ENCODE measurements around the gene SORBS2.

SORBS2 gene

DNA sequence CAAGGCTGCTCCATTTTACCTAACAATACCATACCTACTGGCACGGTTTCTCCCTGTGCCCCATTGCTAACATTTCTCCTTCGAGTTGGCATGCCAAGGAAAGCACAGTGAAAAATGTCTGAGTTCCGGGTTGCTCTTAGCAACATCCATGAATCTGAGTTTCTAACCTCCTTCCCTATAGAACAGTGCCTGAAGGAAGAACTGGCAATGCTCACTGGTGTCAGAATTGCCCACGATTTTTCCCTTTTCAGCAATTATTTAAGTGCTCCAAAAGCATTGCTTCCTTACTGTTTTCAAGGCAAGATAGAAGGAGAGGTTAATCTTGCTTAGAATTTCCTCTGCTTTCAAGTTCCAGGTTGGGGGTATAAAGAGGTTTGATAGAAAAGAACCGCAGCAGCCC is 75.1 kb downstream of the SORBS2 start:
- no peaks in the 10 kb centered on the region for H3K36me3 Mint-ChIP-seq (ENCODE audit: low read depth)
- DNase-seq (no peak), ATAC-seq (no peak)
- H3K9me3 Mint-ChIP-seq, result no peaks in the 10 kb centered on the region
- H3K4me1 Mint-ChIP-seq, result no peaks in the 10 kb centered on the region
- peaks cover 22% of the 10 kb centered on the region for H3K27me3 Mint-ChIP-seq
- no peak overlapping the region for H3K4me3 Mint-ChIP-seq
- no peak overlapping the region for H3K27ac Mint-ChIP-seq

GRCh38 chr4:185735866-185736400 is 76.1 kb downstream of the SORBS2 start:
- H3K36me3 Mint-ChIP-seq (ENCODE audit: low read depth), result no peaks in the 10 kb centered on the region
- no peaks in the 10 kb centered on the region for H3K4me1 Mint-ChIP-seq
- DNase-seq, result no peak
- H3K27me3 Mint-ChIP-seq, result peaks cover 21% of the 10 kb centered on the region
- no peaks in the 10 kb centered on the region for H3K9me3 Mint-ChIP-seq
- H3K27ac Mint-ChIP-seq, result no peak overlapping the region
- no peak overlapping the region for H3K4me3 Mint-ChIP-seq
- ATAC-seq, result no peak

DNA sequence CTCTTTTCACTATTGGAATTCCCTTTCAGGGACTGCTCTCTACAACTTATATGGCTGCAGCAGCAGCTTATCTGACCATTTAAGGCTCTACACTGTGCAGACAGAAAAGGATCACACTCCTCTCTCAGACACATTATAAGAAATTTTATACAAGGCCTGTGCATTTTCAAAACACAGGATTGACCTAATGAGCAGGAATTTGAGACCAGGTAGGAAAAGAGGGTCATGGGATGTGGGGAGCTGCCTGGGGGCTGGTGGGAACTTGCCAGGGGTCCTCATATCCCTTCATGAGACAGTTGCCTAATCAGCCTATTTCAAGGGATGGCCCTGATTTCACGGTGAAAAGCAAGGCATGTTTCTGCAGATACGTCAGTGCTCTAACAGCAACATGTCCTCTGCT is 77.1 kb downstream of the SORBS2 start:
- peaks cover 21% of the 10 kb centered on the region for H3K27me3 Mint-ChIP-seq
- H3K9me3 Mint-ChIP-seq, result no peaks in the 10 kb centered on the region
- no peak for DNase-seq
- H3K4me3 Mint-ChIP-seq, result no peak overlapping the region
- no peaks in the 10 kb centered on the region for H3K4me1 Mint-ChIP-seq
- no peak for ATAC-seq
- no peaks in the 10 kb centered on the region for H3K36me3 Mint-ChIP-seq (ENCODE audit: low read depth)
- no peak overlapping the region for H3K27ac Mint-ChIP-seq

DNA sequence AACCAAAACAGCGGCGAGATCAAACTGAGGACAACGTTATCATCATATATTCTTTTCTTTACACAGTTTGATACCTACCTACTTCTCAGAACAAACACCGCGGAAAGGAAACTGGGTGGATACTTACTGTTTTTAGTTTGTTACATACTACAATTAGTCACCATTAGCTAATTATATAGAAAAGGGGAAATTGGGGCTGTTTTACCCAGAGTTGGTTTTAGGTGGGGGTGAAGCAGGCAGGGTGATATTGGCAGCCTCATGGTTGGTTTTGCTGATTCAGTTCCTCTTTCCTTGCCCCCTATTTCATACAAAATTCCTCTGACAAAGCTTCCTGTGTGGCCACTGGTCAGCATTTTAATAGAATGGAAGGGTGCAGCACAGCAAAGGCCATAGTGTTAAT is 77.8 kb downstream of the SORBS2 start:
- no peaks in the 10 kb centered on the region for H3K36me3 Mint-ChIP-seq (ENCODE audit: low read depth)
- peaks cover 21% of the 10 kb centered on the region for H3K27me3 Mint-ChIP-seq
- no peak overlapping the region for H3K27ac Mint-ChIP-seq
- H3K4me1 Mint-ChIP-seq, result no peaks in the 10 kb centered on the region
- no peak overlapping the region for H3K4me3 Mint-ChIP-seq
- no peak for DNase-seq
- no peaks in the 10 kb centered on the region for H3K9me3 Mint-ChIP-seq
- ATAC-seq, result no peak

GRCh38 chr4:185730849-185731608 is 81.0 kb downstream of the SORBS2 start:
- ATAC-seq, result no peak
- no peak overlapping the region for H3K4me3 Mint-ChIP-seq
- H3K27me3 Mint-ChIP-seq, result peaks cover 21% of the 10 kb centered on the region
- no peaks in the 10 kb centered on the region for H3K36me3 Mint-ChIP-seq (ENCODE audit: low read depth)
- DNase-seq, result no peak
- H3K4me1 Mint-ChIP-seq, result no peaks in the 10 kb centered on the region
- H3K27ac Mint-ChIP-seq, result no peak overlapping the region
- no peaks in the 10 kb centered on the region for H3K9me3 Mint-ChIP-seq

DNA sequence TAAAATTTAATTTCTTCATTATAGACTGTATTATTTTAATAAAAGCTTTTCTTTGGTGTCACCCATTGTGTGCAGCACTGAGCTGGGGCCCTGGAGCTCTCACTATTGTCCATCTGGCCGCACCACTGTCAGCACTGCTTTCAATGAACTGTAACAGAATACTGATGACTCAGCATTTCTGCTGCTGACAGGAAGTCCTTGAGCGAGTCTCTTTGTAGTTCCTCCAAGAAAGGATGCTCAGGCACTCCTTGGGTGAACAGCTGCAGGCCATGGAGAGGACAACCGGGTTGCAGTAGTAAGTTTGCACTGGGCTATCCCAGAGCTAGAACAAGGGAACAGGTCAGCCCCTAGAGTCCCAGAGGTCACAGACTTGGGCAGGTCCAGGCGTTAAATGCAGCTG is 81.6 kb downstream of the SORBS2 start:
- H3K9me3 Mint-ChIP-seq, result no peaks in the 10 kb centered on the region
- H3K36me3 Mint-ChIP-seq (ENCODE audit: low read depth), result no peaks in the 10 kb centered on the region
- H3K27ac Mint-ChIP-seq, result no peak overlapping the region
- peaks cover 20% of the 10 kb centered on the region for H3K27me3 Mint-ChIP-seq
- no peaks in the 10 kb centered on the region for H3K4me1 Mint-ChIP-seq
- ATAC-seq (no peak), DNase-seq (no peak)
- no peak overlapping the region for H3K4me3 Mint-ChIP-seq

DNA sequence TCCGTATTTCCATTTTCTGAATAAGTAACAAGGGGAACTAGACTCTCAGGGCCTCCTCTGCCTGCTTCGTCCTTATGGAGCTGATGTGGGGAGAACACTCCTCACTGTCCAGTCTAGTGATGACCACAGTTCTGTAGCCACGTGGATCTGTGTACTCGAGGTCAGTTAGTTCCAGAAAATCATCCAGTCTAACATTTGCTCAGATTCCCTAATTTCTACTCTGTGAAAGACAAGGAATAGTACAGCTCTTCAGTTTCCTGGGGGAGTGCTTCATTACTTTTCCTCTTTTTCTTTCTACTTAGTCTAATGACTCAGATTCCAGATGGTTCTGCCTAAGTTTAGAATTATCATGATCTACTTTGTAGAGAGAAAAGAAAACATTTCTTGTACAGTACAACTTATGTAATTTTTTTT is 82.6 kb downstream of the SORBS2 start:
- Mint-ChIP-seq H3K36me3 (ENCODE audit: low read depth) (no peaks in the 10 kb centered on the region), H3K4me3 (no peak overlapping the region), H3K4me1 (no peaks in the 10 kb centered on the region), H3K27me3 (peaks cover 21% of the 10 kb centered on the region), H3K9me3 (no peaks in the 10 kb centered on the region), H3K27ac (no peak overlapping the region)
- no peak for ATAC-seq
- no peak for DNase-seq

- no peak overlapping the region for H3K4me3 Mint-ChIP-seq
- no peak overlapping the region for H3K27ac Mint-ChIP-seq
- H3K4me1 Mint-ChIP-seq, result no peaks in the 10 kb centered on the region
- no peak for DNase-seq
- peaks cover 19% of the 10 kb centered on the region for H3K27me3 Mint-ChIP-seq
- no peaks in the 10 kb centered on the region for H3K9me3 Mint-ChIP-seq
- ATAC-seq, result no peak
- H3K36me3 Mint-ChIP-seq (ENCODE audit: low read depth), result no peaks in the 10 kb centered on the region
Observed at GRCh38 chr4:185728893-185729292, 83.1 kb downstream of the SORBS2 start.

DNA sequence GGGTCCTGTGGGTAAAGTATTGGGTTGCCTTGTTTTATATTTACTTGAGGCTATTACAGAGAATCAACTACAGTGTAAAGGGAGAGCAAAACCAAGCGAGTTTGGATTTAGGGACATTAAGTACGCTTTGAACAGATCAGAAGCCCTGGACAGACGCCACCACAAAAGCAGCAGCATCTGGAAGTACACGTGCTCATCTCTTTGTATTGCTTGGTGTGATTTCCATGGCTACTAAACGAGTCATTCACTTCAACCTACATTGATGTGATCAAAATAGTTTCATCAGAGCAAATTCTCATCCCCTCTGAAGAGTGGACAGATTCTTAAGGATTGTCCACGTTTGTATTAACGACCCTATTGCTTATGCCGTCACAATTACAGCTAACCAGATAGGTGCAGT is 85.1 kb downstream of the SORBS2 start:
- ATAC-seq (no peak), DNase-seq (no peak)
- Mint-ChIP-seq H3K4me1 (no peaks in the 10 kb centered on the region), H3K4me3 (no peak overlapping the region), H3K36me3 (ENCODE audit: low read depth) (no peaks in the 10 kb centered on the region), H3K27ac (no peak overlapping the region), H3K27me3 (peaks cover 7% of the 10 kb centered on the region), H3K9me3 (no peaks in the 10 kb centered on the region)

- no peaks in the 10 kb centered on the region for H3K9me3 Mint-ChIP-seq
- ATAC-seq (no peak), DNase-seq (no peak)
- H3K4me1 Mint-ChIP-seq, result no peaks in the 10 kb centered on the region
- no peak overlapping the region for H3K27ac Mint-ChIP-seq
- H3K27me3 Mint-ChIP-seq, result peaks cover 6% of the 10 kb centered on the region
- H3K36me3 Mint-ChIP-seq (ENCODE audit: low read depth), result no peaks in the 10 kb centered on the region
- no peak overlapping the region for H3K4me3 Mint-ChIP-seq
Observed at GRCh38 chr4:185723631-185724260, 88.2 kb downstream of the SORBS2 start.

GRCh38 chr4:185722029-185722316 is 90.0 kb downstream of the SORBS2 start:
- peaks cover 6% of the 10 kb centered on the region for H3K27me3 Mint-ChIP-seq
- H3K9me3 Mint-ChIP-seq, result no peaks in the 10 kb centered on the region
- no peaks in the 10 kb centered on the region for H3K4me1 Mint-ChIP-seq
- H3K36me3 Mint-ChIP-seq (ENCODE audit: low read depth), result no peaks in the 10 kb centered on the region
- ATAC-seq (no peak), DNase-seq (no peak)
- H3K4me3 Mint-ChIP-seq, result no peak overlapping the region
- H3K27ac Mint-ChIP-seq, result no peak overlapping the region

DNA sequence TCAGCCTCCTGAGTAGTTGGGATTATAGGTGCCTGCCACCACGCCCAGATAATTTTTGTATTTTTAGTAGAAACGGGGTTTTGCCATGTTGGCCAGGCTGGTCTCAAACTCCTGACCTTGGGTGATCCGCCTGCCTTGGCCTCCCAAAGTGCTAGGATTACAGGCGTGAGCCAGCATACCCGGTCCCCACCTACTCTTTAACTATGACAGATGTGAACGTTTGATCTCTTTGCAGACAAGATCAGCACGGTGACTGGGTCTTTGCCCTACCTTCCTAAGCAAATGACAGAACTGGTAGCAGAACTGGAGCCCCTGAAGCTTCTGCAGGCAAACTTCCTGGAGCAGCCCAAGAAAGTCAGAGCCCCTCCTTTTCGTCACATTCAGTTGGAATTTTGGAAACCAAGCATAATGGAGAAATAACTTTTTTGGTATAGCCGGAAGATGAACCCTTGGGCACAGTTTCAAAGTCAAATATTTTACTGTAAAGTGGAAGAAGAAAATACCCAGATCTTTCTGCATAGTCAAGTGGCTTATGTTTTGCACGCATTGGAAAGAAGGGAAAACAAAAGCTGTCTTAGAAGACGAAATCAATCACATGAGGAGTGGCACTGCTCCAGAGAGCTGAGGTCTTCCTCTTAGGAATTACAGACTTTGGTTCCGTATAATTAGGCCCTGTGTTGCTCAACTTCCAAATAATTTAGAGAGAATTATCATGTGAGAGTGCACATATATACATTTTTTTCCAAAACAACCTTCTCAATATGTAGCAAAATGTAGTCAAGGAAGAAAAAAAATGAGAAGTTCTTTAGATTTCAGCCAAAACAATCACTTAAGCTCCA is 90.6 kb downstream of the SORBS2 start:
- ATAC-seq (no peak), DNase-seq (no peak)
- no peak overlapping the region for H3K4me3 Mint-ChIP-seq
- no peaks in the 10 kb centered on the region for H3K36me3 Mint-ChIP-seq (ENCODE audit: low read depth)
- H3K27ac Mint-ChIP-seq, result no peak overlapping the region
- H3K4me1 Mint-ChIP-seq, result no peaks in the 10 kb centered on the region
- H3K27me3 Mint-ChIP-seq, result peaks cover 6% of the 10 kb centered on the region
- H3K9me3 Mint-ChIP-seq, result no peaks in the 10 kb centered on the region

- no peaks in the 10 kb centered on the region for H3K36me3 Mint-ChIP-seq (ENCODE audit: low read depth)
- H3K4me1 Mint-ChIP-seq, result no peaks in the 10 kb centered on the region
- H3K4me3 Mint-ChIP-seq, result no peak overlapping the region
- ATAC-seq, result no peak
- H3K9me3 Mint-ChIP-seq, result no peaks in the 10 kb centered on the region
- DNase-seq, result no peak
- H3K27ac Mint-ChIP-seq, result no peak overlapping the region
- peaks cover 1% of the 10 kb centered on the region for H3K27me3 Mint-ChIP-seq
Observed at GRCh38 chr4:185719500-185719858, 92.5 kb downstream of the SORBS2 start.

- no peaks in the 10 kb centered on the region for H3K9me3 Mint-ChIP-seq
- DNase-seq, result no peak
- no peaks in the 10 kb centered on the region for H3K36me3 Mint-ChIP-seq (ENCODE audit: low read depth)
- no peaks in the 10 kb centered on the region for H3K4me1 Mint-ChIP-seq
- no peaks in the 10 kb centered on the region for H3K27me3 Mint-ChIP-seq
- H3K4me3 Mint-ChIP-seq, result no peak overlapping the region
- no peak for ATAC-seq
- H3K27ac Mint-ChIP-seq, result no peak overlapping the region
Observed at GRCh38 chr4:185718578-185719499, 93.2 kb downstream of the SORBS2 start.

Data from activated naive CD8-positive, alpha-beta T cell treated with anti-CD3 and anti-CD28 coated beads, Interleukin-2, amount 50 U/mL, for 24 hours (primary cell).